ENCODE results near the gene NRIP1. TPM values are rescaled to one million over a fixed set of nuclear protein-coding genes. Genes with fewer than 3 reads are reported as not detected.

The NRIP1 gene
- total and polyA plus RNA-seq, 2 of the 13 experiments (the other 11 are each of a cell fraction or from before 2014, with no cell fraction given): 21.0 to 69.0 TPM

GRCh38 chr21:15053500-15053899 is 11.3 kb downstream of the NRIP1 start:
- no peaks in the 10 kb centered on the region for H3K9me3 ChIP-seq (ENCODE audit: low read length)
- TF ChIP-seq, protein P1, sequence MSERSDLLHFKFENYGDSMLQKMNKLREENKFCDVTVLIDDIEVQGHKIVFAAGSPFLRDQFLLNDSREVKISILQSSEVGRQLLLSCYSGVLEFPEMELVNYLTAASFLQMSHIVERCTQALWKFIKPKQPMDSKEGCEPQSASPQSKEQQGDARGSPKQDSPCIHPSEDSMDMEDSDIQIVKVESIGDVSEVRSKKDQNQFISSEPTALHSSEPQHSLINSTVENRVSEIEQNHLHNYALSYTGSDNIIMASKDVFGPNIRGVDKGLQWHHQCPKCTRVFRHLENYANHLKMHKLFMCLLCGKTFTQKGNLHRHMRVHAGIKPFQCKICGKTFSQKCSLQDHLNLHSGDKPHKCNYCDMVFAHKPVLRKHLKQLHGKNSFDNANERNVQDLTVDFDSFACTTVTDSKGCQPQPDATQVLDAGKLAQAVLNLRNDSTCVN (CRISPR knock-in tag; IDR thresholded peaks at IDR 0.05; ENCODE audit: borderline replicate concordance): no peak
- TF ChIP-seq ERF (CRISPR knock-in tag; IDR thresholded peaks at IDR 0.05) (no peak), YEATS4 (CRISPR knock-in tag; IDR thresholded peaks at IDR 0.05; ENCODE audit: borderline replicate concordance) (no peak), RORA (CRISPR knock-in tag; IDR thresholded peaks at IDR 0.05) (no peak), DNMT1 (CRISPR knock-in tag; IDR thresholded peaks at IDR 0.05) (no peak), ZFP41 (CRISPR knock-in tag; IDR thresholded peaks at IDR 0.05; ENCODE audit: borderline replicate concordance) (no peak), CEBPB (IDR thresholded peaks at IDR 0.05; ENCODE audit: borderline replicate concordance, low read depth, low read length) (no peak), NFE2L2 (IDR thresholded peaks at IDR 0.05; ENCODE audit: low read length) (no peak), DRAP1 (CRISPR knock-in tag; IDR thresholded peaks at IDR 0.05) (no peak), ZNF746 (CRISPR knock-in tag; IDR thresholded peaks at IDR 0.05) (no peak), ZKSCAN1 (IDR thresholded peaks at IDR 0.05; ENCODE audit: low read length) (no peak), POGZ (CRISPR knock-in tag; IDR thresholded peaks at IDR 0.05) (no peak), ZNF839 (CRISPR knock-in tag; IDR thresholded peaks at IDR 0.05; ENCODE audit: borderline replicate concordance) (no peak), AKAP8 (CRISPR knock-in tag; IDR thresholded peaks at IDR 0.05) (no peak), SP140L (CRISPR knock-in tag; IDR thresholded peaks at IDR 0.05; ENCODE audit: borderline replicate concordance) (no peak)
- TF ChIP-seq, protein P2, sequence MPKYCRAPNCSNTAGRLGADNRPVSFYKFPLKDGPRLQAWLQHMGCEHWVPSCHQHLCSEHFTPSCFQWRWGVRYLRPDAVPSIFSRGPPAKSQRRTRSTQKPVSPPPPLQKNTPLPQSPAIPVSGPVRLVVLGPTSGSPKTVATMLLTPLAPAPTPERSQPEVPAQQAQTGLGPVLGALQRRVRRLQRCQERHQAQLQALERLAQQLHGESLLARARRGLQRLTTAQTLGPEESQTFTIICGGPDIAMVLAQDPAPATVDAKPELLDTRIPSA (CRISPR knock-in tag; IDR thresholded peaks at IDR 0.05; ENCODE audit: borderline replicate concordance): no peak
- TF ChIP-seq, protein P3, sequence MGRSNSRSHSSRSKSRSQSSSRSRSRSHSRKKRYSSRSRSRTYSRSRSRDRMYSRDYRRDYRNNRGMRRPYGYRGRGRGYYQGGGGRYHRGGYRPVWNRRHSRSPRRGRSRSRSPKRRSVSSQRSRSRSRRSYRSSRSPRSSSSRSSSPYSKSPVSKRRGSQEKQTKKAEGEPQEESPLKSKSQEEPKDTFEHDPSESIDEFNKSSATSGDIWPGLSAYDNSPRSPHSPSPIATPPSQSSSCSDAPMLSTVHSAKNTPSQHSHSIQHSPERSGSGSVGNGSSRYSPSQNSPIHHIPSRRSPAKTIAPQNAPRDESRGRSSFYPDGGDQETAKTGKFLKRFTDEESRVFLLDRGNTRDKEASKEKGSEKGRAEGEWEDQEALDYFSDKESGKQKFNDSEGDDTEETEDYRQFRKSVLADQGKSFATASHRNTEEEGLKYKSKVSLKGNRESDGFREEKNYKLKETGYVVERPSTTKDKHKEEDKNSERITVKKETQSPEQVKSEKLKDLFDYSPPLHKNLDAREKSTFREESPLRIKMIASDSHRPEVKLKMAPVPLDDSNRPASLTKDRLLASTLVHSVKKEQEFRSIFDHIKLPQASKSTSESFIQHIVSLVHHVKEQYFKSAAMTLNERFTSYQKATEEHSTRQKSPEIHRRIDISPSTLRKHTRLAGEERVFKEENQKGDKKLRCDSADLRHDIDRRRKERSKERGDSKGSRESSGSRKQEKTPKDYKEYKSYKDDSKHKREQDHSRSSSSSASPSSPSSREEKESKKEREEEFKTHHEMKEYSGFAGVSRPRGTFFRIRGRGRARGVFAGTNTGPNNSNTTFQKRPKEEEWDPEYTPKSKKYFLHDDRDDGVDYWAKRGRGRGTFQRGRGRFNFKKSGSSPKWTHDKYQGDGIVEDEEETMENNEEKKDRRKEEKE (IDR thresholded peaks at IDR 0.05): no peak
- FAIRE-seq (no peak), ATAC-seq (no peak), DNase-seq (ENCODE audit: low spot score) (no peak)
- no peak overlapping the region for H2AFZ ChIP-seq (ENCODE audit: low read length)
- H3K4me1 ChIP-seq (ENCODE audit: insufficient read depth, low read length): peaks cover 85% of the 10 kb centered on the region
- intact Hi-C loops (cut with micrococcal nuclease; ENCODE audit: unreplicated experiment): no loop called here
- H3K4me3 ChIP-seq (replicated peaks in 1 of 3; ENCODE audit: insufficient read depth in 1 of 3, low read depth in 2 of 3, low read length in 3 of 3): no peak overlapping the region
- H3K4me2 ChIP-seq (ENCODE audit: low read depth, low read length): 0 out of 2 replicates have a peak overlapping the region, but pooled peaks have one; percentile 3
- 48% methylated on average over 1 of the region's 1 CpG for WGBS (ENCODE audit: low lambda C conversion rate)
- peaks cover 100% of the 10 kb centered on the region for H3K79me2 ChIP-seq (ENCODE audit: insufficient read depth, low read length)
- ChIA-PET POLR2A (interaction anchor here (2.6 kb wide), 1 partner anchor 12 kb away, joined by 11 read pairs; the partner anchor contains the start of gene NRIP1), CTCF (ENCODE audit: low intra/inter-chr PET ratio, low total read pairs) (no interaction called here)
- H3K27me3 ChIP-seq (ENCODE audit: control insufficient read depth in 1 of 2, insufficient read depth in 2 of 2, low read length in 2 of 2): no peaks in the 10 kb centered on the region; a peak in 1 of 5 replicates
- in situ Hi-C loops (cut with HindIII; ENCODE audit: extremely low pct_ligation_motif_present, low pct_unique_long_range_greater_than_20kb): no loop called here
- no peak overlapping the region for H3K9ac ChIP-seq (ENCODE audit: insufficient read depth, low read depth, low read length)
- peaks cover 100% of the 10 kb centered on the region for H4K20me1 ChIP-seq (ENCODE audit: insufficient read depth, low read length)
- H3K27ac ChIP-seq (ENCODE audit: extremely low read length, insufficient read depth, low read length): no peak overlapping the region
- H3K36me3 ChIP-seq (replicated peaks in 1 of 2; ENCODE audit: control insufficient read depth in 1 of 2, insufficient read depth in 2 of 2, low read length in 2 of 2): no peaks in the 10 kb centered on the region; a peak in 1 of 5 replicates
- BruUV-seq (replicated peaks): no TSS peak

Measured in HepG2 (cell line).